HCT116 (cell line): ENCODE results near the gene NUP210. TPM values are rescaled to one million over a fixed set of nuclear protein-coding genes. Genes with fewer than 3 reads are reported as not detected.

Experiments
- ATAC-seq: fragments of 200-7000 bp; cut with Tn5 transposase; 2 replicates; pipeline ENCODE4 v1.9.1; 2020; ENCODE audit warnings: mild to moderate bottlenecking, moderate library complexity
- BruUV-seq: library from RNA; stranded (reverse); fragments of 400-500 nt; replicated peaks from 2 replicates; lab custom pipeline; 2021; lab: Mats Ljungman, UMichigan
- CTCF ChIA-PET: fragments of 300-600 bp; sonication (Branson Sonifier 250); formaldehyde crosslinking; loops from one replicate; lab custom pipeline; 2021; ENCODE audit warnings: antibody characterized with exemption; lab: Charles Lee
- POLR2A ChIA-PET: fragments of 300-600, 350-600 bp; sonication (Branson Sonifier 250); formaldehyde crosslinking; loops from one replicate; lab custom pipeline; 2021; ENCODE audit warnings: antibody characterized with exemption; lab: Charles Lee
- RAD21 ChIA-PET, 2 experiments: fragments of 300-600 bp; sonication (Branson Sonifier 250); formaldehyde crosslinking; loops; one replicate each; lab custom pipeline; 2023; ENCODE audit warnings: low total read pairs in 2 of 2; ENCODE audit not compliant: uncharacterized antibody in 2 of 2, unreplicated experiment in 2 of 2, low non-redundant PET in 1 of 2; lab: Charles Lee
- DNase-seq: peaks from one replicate; pipeline ENCODE4 v3.0.0-alpha.2; 2010; ENCODE audit warnings: low read depth, low spot score
- H2AFZ ChIP-seq: fragments of 200-600 bp; shearing (Covaris generic), sonication (generic); 2 replicates; pipeline ENCODE4 v1.6.1; 2017; ENCODE audit warnings: low read depth, mixed run types, mixed read lengths, antibody characterized with exemption, low read length; ENCODE audit not compliant: poor library complexity, severe bottlenecking
- H3K27ac ChIP-seq: 2 replicates; pipeline ENCODE4 v1.5.1; 2012; ENCODE audit warnings: low read depth, low read length
- H3K27me3 ChIP-seq: fragments of 200-600 bp; sonication (generic); 2 replicates; pipeline ENCODE4 v1.6.1; 2016; ENCODE audit warnings: mixed run types, low read length, mixed read lengths; ENCODE audit not compliant: insufficient read depth
- H3K36me3 ChIP-seq, 2 experiments: fragments of 200-500 bp in 1 of 2; fragments of 200-600 bp in 1 of 2; sonication (Bioruptor generic) in 1 of 2; sonication (generic) in 1 of 2; 2 replicates each; pipeline versions ENCODE4 v1.5.1 to v1.6.1; 2014 to 2016; ENCODE audit warnings: low read length in 2 of 2, inconsistent platforms in 1 of 2, mixed read lengths in 1 of 2, mixed run types in 1 of 2; ENCODE audit not compliant: insufficient read depth in 2 of 2, control insufficient read depth in 1 of 2
- H3K4me1 ChIP-seq, 2 experiments: fragments of 200-600 bp in 1 of 2; sonication (generic) in 1 of 2; 2 replicates each; pipeline versions ENCODE4 v1.5.1 to v1.6.1; 2012 to 2017; ENCODE audit warnings: low read length in 2 of 2, inconsistent platforms in 1 of 2, mild to moderate bottlenecking in 1 of 2, mixed read lengths in 1 of 2, mixed run types in 1 of 2, moderate library complexity in 1 of 2; ENCODE audit not compliant: insufficient read depth in 2 of 2, control insufficient read depth in 1 of 2
- H3K4me2 ChIP-seq: fragments of 200-600 bp; sonication (generic); 2 replicates; pipeline ENCODE4 v1.6.1; 2017; ENCODE audit warnings: mixed run types, low read length, mixed read lengths
- H3K4me3 ChIP-seq, 2 experiments: fragments of 200-600 bp in 1 of 2; sonication (generic) in 1 of 2; replicated peaks in 1 of 2; 2 replicates each; pipeline ENCODE4 v1.5.1; 2011 to 2016; ENCODE audit warnings: low read length in 2 of 2, control low read depth in 1 of 2, low read depth in 1 of 2, mild to moderate bottlenecking in 1 of 2, mixed read lengths in 1 of 2, mixed run types in 1 of 2
- H3K79me2 ChIP-seq: fragments of 200-600 bp; sonication (generic); 2 replicates; pipeline ENCODE4 v1.6.1; 2017; ENCODE audit warnings: mild to moderate bottlenecking, mixed run types, low read length, moderate library complexity, mixed read lengths; ENCODE audit not compliant: insufficient read depth
- H3K9ac ChIP-seq: fragments of 200-600 bp; sonication (generic); 2 replicates; pipeline ENCODE4 v1.6.1; 2016; ENCODE audit warnings: low read length, mixed read lengths
- H3K9me2 ChIP-seq: fragments of 200-600 bp; sonication (generic), shearing (Covaris generic); 2 replicates; pipeline ENCODE4 v1.6.1; 2017; ENCODE audit warnings: mixed run types, mild to moderate bottlenecking, moderate library complexity; ENCODE audit not compliant: insufficient read depth
- H3K9me3 ChIP-seq, 2 experiments: fragments of 200-500 bp in 1 of 2; fragments of 200-600 bp in 1 of 2; sonication (Bioruptor generic) in 1 of 2; sonication (generic) in 1 of 2; 2 replicates each; pipeline ENCODE4 v1.6.1; 2014 to 2017; ENCODE audit warnings: low read length in 2 of 2, mixed read lengths in 2 of 2, inconsistent platforms in 1 of 2, low read depth in 1 of 2, mild to moderate bottlenecking in 1 of 2, mixed run types in 1 of 2, moderate library complexity in 1 of 2; ENCODE audit not compliant: control insufficient read depth in 1 of 2, insufficient read depth in 1 of 2
- H4K20me1 ChIP-seq: fragments of 200-600 bp; sonication (generic), shearing (Covaris generic); 2 replicates; pipeline ENCODE4 v1.6.1; 2017; ENCODE audit warnings: mixed run types, mild to moderate bottlenecking, moderate library complexity; ENCODE audit not compliant: insufficient read depth
- CBX3 ChIP-seq: IDR thresholded peaks from 2 replicates; pipeline ENCODE4 v1.6.1; 2012; ENCODE audit warnings: low read depth
- EGR1 ChIP-seq: IDR thresholded peaks from 2 replicates; pipeline ENCODE4 v1.6.1; 2012; ENCODE audit warnings: low read depth
- ELF1 ChIP-seq: IDR thresholded peaks from 2 replicates; pipeline ENCODE4 v1.6.1; 2012; ENCODE audit warnings: low read depth, borderline replicate concordance
- EZH2 ChIP-seq: fragments of 200-600 bp; sonication (generic); IDR thresholded peaks from 2 replicates; pipeline ENCODE4 v1.6.1; 2017; ENCODE audit warnings: antibody characterized with exemption, mixed run types
- EZH2phosphoT487 ChIP-seq: fragments of 200-600 bp; IDR thresholded peaks from 2 replicates; pipeline ENCODE4 v1.6.1; 2018; ENCODE audit warnings: antibody characterized with exemption, borderline replicate concordance
- POLR2AphosphoS5 ChIP-seq: IDR thresholded peaks from 2 replicates; pipeline ENCODE4 v1.6.1; 2011; ENCODE audit warnings: mild to moderate bottlenecking, low read depth, low read length, moderate library complexity
- RAD21 ChIP-seq: IDR thresholded peaks from 2 replicates; pipeline ENCODE4 v1.6.1; 2012; ENCODE audit warnings: low read depth, mild to moderate bottlenecking
- SIN3A ChIP-seq: IDR thresholded peaks from 2 replicates; pipeline ENCODE4 v1.6.1; 2012; ENCODE audit warnings: low read depth
- SRF ChIP-seq: IDR thresholded peaks from 2 replicates; pipeline ENCODE4 v1.6.1; 2012; ENCODE audit warnings: low read depth
- YY1 ChIP-seq: IDR thresholded peaks from 2 replicates; pipeline ENCODE4 v1.6.1; 2011; ENCODE audit warnings: low read length, low read depth, moderate library complexity, mild to moderate bottlenecking; ENCODE audit not compliant: insufficient replicate concordance; ENCODE audit errors: extremely low read depth
- ZFX ChIP-seq: fragments of 450-650 bp; IDR thresholded peaks from 2 replicates; pipeline ENCODE4 v1.6.1; 2017
- ZNF274 ChIP-seq: fragments of 200-500 bp; sonication (Bioruptor generic); IDR thresholded peaks from 2 replicates; pipeline ENCODE4 v1.6.1; 2014; ENCODE audit warnings: mild to moderate bottlenecking, low read depth, low read length, inconsistent platforms
- intact Hi-C: fragments of 100-400 bp; cut with micrococcal nuclease; formaldehyde crosslinking; loops from 2 replicates; pipeline ENCODE4 v1.10.0; 2022
- total RNA-seq: library from RNA; stranded (reverse); gene quantifications from one replicate; pipeline ENCODE4 v1.2.1, GENCODE V29; 2021; ENCODE audit not compliant: unreplicated experiment
- TF ChIP-seq, protein P1 (sequence below): IDR thresholded peaks from 2 replicates; pipeline ENCODE4 v1.6.1; 2012; ENCODE audit warnings: low read depth
- TF ChIP-seq, protein P2 (sequence below), 3 experiments: fragments of 200-600 bp in 1 of 3; sonication (generic) in 1 of 3; IDR thresholded peaks in 2 of 3; conservative IDR thresholded peaks in 1 of 3; 2 replicates each; pipeline ENCODE4 v1.5.1; 2012 to 2017; ENCODE audit warnings: low read depth in 2 of 3, low read length in 2 of 3, antibody characterized with exemption in 1 of 3, borderline replicate concordance in 1 of 3, control low read depth in 1 of 3, mild to moderate bottlenecking in 1 of 3, mixed read lengths in 1 of 3, mixed run types in 1 of 3, moderate library complexity in 1 of 3; ENCODE audit not compliant: insufficient read depth in 1 of 3
- TF ChIP-seq, protein P3 (sequence below): IDR thresholded peaks from 2 replicates; pipeline ENCODE4 v1.6.1; 2011; ENCODE audit warnings: mild to moderate bottlenecking, low read length, moderate library complexity; ENCODE audit not compliant: insufficient replicate concordance; ENCODE audit errors: extremely low read depth
- TF ChIP-seq, protein P4 (sequence below): IDR thresholded peaks from 2 replicates; pipeline ENCODE4 v1.6.1; 2012

NUP210 gene
- total RNA-seq, 1 experiment from 2014 or later = 74.9 TPM

DNA sequence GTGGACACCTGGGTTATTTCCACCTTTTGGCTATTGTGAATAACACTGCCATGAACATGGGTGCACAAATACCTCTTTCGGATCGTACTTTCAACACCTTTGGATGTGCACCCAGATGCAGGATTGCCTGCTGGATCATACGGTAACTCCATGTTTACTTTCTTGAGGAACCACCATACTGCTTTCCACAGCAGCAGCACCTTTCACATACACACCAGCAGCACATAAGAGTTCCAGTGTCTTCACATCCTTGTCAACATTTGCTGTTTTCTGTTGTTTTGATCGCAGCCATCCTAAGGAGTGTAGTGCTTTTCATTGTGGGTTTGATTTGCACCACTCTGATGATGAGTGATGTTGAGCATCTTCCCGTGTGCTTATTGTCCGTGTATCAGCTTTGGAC lies 51.3 kb downstream of the NUP210 start:
- POLR2A ChIA-PET = no interaction called here
- CTCF ChIA-PET = no interaction called here

More for the DNA sequence above, 51.3 kb downstream of the NUP210 start:
- ATAC-seq (no peak), DNase-seq (no peak)
- BruUV-seq = TSS peak; percentile 21
- H3K4me1 ChIP-seq = peaks cover 0 to 13% of the 10 kb centered on the region in 2 experiments; a peak in 2 of 4 replicates
- no peaks in the 10 kb centered on the region for H3K9me3 ChIP-seq
- RAD21 ChIA-PET = no interaction called here
- H3K79me2 ChIP-seq = no peaks in the 10 kb centered on the region
- no peaks in the 10 kb centered on the region for H4K20me1 ChIP-seq
- no peak overlapping the region for H3K4me3 ChIP-seq
- peaks cover 5 to 14% of the 10 kb centered on the region in 2 experiments; a peak in 2 of 4 replicates for H3K36me3 ChIP-seq
- H3K9ac ChIP-seq = no peak overlapping the region
- H3K27me3 ChIP-seq = no peaks in the 10 kb centered on the region
- no peak overlapping the region for H3K4me2 ChIP-seq
- intact Hi-C loops = no loop called here
- no peaks in the 10 kb centered on the region for H3K9me2 ChIP-seq
- H2AFZ ChIP-seq = no peak overlapping the region
- TF ChIP-seq, protein P1, sequence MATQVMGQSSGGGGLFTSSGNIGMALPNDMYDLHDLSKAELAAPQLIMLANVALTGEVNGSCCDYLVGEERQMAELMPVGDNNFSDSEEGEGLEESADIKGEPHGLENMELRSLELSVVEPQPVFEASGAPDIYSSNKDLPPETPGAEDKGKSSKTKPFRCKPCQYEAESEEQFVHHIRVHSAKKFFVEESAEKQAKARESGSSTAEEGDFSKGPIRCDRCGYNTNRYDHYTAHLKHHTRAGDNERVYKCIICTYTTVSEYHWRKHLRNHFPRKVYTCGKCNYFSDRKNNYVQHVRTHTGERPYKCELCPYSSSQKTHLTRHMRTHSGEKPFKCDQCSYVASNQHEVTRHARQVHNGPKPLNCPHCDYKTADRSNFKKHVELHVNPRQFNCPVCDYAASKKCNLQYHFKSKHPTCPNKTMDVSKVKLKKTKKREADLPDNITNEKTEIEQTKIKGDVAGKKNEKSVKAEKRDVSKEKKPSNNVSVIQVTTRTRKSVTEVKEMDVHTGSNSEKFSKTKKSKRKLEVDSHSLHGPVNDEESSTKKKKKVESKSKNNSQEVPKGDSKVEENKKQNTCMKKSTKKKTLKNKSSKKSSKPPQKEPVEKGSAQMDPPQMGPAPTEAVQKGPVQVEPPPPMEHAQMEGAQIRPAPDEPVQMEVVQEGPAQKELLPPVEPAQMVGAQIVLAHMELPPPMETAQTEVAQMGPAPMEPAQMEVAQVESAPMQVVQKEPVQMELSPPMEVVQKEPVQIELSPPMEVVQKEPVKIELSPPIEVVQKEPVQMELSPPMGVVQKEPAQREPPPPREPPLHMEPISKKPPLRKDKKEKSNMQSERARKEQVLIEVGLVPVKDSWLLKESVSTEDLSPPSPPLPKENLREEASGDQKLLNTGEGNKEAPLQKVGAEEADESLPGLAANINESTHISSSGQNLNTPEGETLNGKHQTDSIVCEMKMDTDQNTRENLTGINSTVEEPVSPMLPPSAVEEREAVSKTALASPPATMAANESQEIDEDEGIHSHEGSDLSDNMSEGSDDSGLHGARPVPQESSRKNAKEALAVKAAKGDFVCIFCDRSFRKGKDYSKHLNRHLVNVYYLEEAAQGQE = no peak
- TF ChIP-seq POLR2AphosphoS5 = no peak
- TF ChIP-seq, protein P2, sequence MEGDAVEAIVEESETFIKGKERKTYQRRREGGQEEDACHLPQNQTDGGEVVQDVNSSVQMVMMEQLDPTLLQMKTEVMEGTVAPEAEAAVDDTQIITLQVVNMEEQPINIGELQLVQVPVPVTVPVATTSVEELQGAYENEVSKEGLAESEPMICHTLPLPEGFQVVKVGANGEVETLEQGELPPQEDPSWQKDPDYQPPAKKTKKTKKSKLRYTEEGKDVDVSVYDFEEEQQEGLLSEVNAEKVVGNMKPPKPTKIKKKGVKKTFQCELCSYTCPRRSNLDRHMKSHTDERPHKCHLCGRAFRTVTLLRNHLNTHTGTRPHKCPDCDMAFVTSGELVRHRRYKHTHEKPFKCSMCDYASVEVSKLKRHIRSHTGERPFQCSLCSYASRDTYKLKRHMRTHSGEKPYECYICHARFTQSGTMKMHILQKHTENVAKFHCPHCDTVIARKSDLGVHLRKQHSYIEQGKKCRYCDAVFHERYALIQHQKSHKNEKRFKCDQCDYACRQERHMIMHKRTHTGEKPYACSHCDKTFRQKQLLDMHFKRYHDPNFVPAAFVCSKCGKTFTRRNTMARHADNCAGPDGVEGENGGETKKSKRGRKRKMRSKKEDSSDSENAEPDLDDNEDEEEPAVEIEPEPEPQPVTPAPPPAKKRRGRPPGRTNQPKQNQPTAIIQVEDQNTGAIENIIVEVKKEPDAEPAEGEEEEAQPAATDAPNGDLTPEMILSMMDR (IDR thresholded peaks at IDR 0.05 in 2 of 3, conservative IDR thresholded peaks at IDR 0.05 in 1 of 3; ENCODE audit: borderline replicate concordance in 1 of 3, insufficient read depth in 1 of 3, low read depth in 2 of 3, low read length in 2 of 3) = no peak
- TF ChIP-seq, protein P3, sequence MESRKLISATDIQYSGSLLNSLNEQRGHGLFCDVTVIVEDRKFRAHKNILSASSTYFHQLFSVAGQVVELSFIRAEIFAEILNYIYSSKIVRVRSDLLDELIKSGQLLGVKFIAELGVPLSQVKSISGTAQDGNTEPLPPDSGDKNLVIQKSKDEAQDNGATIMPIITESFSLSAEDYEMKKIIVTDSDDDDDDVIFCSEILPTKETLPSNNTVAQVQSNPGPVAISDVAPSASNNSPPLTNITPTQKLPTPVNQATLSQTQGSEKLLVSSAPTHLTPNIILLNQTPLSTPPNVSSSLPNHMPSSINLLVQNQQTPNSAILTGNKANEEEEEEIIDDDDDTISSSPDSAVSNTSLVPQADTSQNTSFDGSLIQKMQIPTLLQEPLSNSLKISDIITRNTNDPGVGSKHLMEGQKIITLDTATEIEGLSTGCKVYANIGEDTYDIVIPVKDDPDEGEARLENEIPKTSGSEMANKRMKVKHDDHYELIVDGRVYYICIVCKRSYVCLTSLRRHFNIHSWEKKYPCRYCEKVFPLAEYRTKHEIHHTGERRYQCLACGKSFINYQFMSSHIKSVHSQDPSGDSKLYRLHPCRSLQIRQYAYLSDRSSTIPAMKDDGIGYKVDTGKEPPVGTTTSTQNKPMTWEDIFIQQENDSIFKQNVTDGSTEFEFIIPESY = no peak
- no peak for TF ChIP-seq SIN3A
- no peak for TF ChIP-seq RAD21
- TF ChIP-seq SRF = no peak
- TF ChIP-seq ELF1 = no peak
- TF ChIP-seq ZFX = no peak
- TF ChIP-seq EZH2 = no peak
- TF ChIP-seq YY1 = no peak
- TF ChIP-seq EGR1 = no peak
- TF ChIP-seq EZH2phosphoT487 = no peak
- no peak for TF ChIP-seq CBX3
- TF ChIP-seq ZNF274 = no peak
- TF ChIP-seq, protein P4, sequence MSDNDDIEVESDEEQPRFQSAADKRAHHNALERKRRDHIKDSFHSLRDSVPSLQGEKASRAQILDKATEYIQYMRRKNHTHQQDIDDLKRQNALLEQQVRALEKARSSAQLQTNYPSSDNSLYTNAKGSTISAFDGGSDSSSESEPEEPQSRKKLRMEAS = no peak
- TF ChIP-seq, all 23 proteins: peak for 0
- no peak overlapping the region for H3K27ac ChIP-seq
